Suprapubic skin (tissue), 4 donors: ENCODE results near the gene CRNKL1. TPM values are rescaled to one million over a fixed set of nuclear protein-coding genes. Genes with fewer than 3 reads are reported as not detected.

ENCODE experiments used
- DNase-seq, 2 donors: peaks; one replicate each; pipeline ENCODE4 v3.0.0-alpha.2; 2019; ENCODE audit warnings: low spot score in 2 of 2
- H3K27ac ChIP-seq: fragments of 200-600 bp; sonication (generic); one replicate; pipeline ENCODE4 v1.5.1; 2019
- H3K27me3 ChIP-seq: fragments of 200-600 bp; sonication (generic); one replicate; pipeline ENCODE4 v1.5.1; 2019
- H3K36me3 ChIP-seq: fragments of 200-600 bp; sonication (generic); one replicate; pipeline ENCODE4 v1.5.1; 2019
- H3K4me1 ChIP-seq: fragments of 200-600 bp; sonication (generic); one replicate; pipeline ENCODE4 v1.5.1; 2019
- H3K4me3 ChIP-seq: fragments of 200-600 bp; sonication (generic); one replicate; pipeline ENCODE4 v1.5.1; 2019; ENCODE audit warnings: mild to moderate bottlenecking
- H3K9me3 ChIP-seq: fragments of 200-600 bp; sonication (generic); one replicate; pipeline ENCODE4 v1.5.1; 2019
- CTCF ChIP-seq, 2 donors: fragments of 200-600 bp in 1 of 2; fragments of 450-650 bp in 1 of 2; sonication (generic) in 1 of 2; IDR thresholded peaks; one replicate each; pipeline ENCODE4 v1.5.1; 2016 to 2019; ENCODE audit warnings: antibody characterized with exemption in 2 of 2, mild to moderate bottlenecking in 1 of 2, moderate library complexity in 1 of 2
- EP300 ChIP-seq: sonication (generic); formaldehyde crosslinking; IDR thresholded peaks from one replicate; pipeline ENCODE4 v1.6.1; 2017; ENCODE audit warnings: antibody characterized with exemption
- POLR2A ChIP-seq, 2 donors: fragments of 450-650 bp; IDR thresholded peaks; one replicate each; pipeline ENCODE4 v1.6.1; 2017; ENCODE audit warnings: antibody characterized with exemption in 2 of 2, mild to moderate bottlenecking in 2 of 2, moderate library complexity in 2 of 2
- POLR2AphosphoS5 ChIP-seq, 3 donors: sonication (generic); formaldehyde crosslinking; IDR thresholded peaks; one replicate each; pipeline ENCODE4 v1.6.1; 2017; ENCODE audit warnings: antibody characterized with exemption in 3 of 3
- WGBS: methylation state at CpG from one replicate; pipeline ENCODE4 v1.1.5; 2018; 5-methylcytosine and 5-hydroxymethylcytosine counted together
- total RNA-seq, 4 donors: library from RNA; depleted of rRNA; stranded (reverse); fragments of >200 nt; gene quantifications; one replicate each; pipeline ENCODE4 v1.1.0, GENCODE V29; 2016

The CRNKL1 gene
- total RNA-seq, 4 donors from 2014 or later = 13.6 to 19.4 (median 16.7) TPM

GRCh38 chr20:20060234-20060998 is 8.2 kb upstream of the CRNKL1 start:
- no peaks in the 10 kb centered on the region for H3K4me1 ChIP-seq
- no peak overlapping the region for H3K4me3 ChIP-seq
- no peak overlapping the region for H3K27ac ChIP-seq
- TF ChIP-seq EP300 (no peak), CTCF (IDR thresholded peaks at IDR 0.05) (no peak), POLR2AphosphoS5 (IDR thresholded peaks at IDR 0.05) (no peak), POLR2A (IDR thresholded peaks at IDR 0.05) (no peak)
- DNase-seq = no peak
- no peaks in the 10 kb centered on the region for H3K9me3 ChIP-seq
- peaks cover 15% of the 10 kb centered on the region for H3K27me3 ChIP-seq
- WGBS = 88% methylated on average over 6 of the region's 6 CpGs
- no peaks in the 10 kb centered on the region for H3K36me3 ChIP-seq

GRCh38 chr20:20051767-20052073 is 546 bp downstream of the CRNKL1 start:
- peak overlapping the region; percentile 79 for H3K27ac ChIP-seq
- no peak for DNase-seq
- no peaks in the 10 kb centered on the region for H3K9me3 ChIP-seq
- no peak for TF ChIP-seq POLR2A (IDR thresholded peaks at IDR 0.05)
- no peak for TF ChIP-seq POLR2AphosphoS5 (IDR thresholded peaks at IDR 0.05)
- TF ChIP-seq EP300 = no peak
- TF ChIP-seq CTCF (IDR thresholded peaks at IDR 0.05) = no peak
- 2% methylated on average over 12 of the region's 13 CpGs for WGBS
- H3K27me3 ChIP-seq = peaks cover 4% of the 10 kb centered on the region
- peaks cover 36% of the 10 kb centered on the region for H3K36me3 ChIP-seq
- peaks cover 17% of the 10 kb centered on the region for H3K4me1 ChIP-seq
- peak overlapping the region; percentile 82 for H3K4me3 ChIP-seq

GRCh38 chr20:20039752-20040387 is 12.4 kb downstream of the CRNKL1 start:
- peaks cover 100% of the 10 kb centered on the region for H3K36me3 ChIP-seq
- H3K4me1 ChIP-seq = no peaks in the 10 kb centered on the region
- no peak overlapping the region for H3K27ac ChIP-seq
- H3K4me3 ChIP-seq = no peak overlapping the region
- no peak for TF ChIP-seq CTCF (IDR thresholded peaks at IDR 0.05)
- TF ChIP-seq POLR2AphosphoS5 (IDR thresholded peaks at IDR 0.05) = no peak
- no peak for TF ChIP-seq EP300
- no peak for TF ChIP-seq POLR2A (IDR thresholded peaks at IDR 0.05)
- no peak for DNase-seq
- H3K9me3 ChIP-seq = no peaks in the 10 kb centered on the region
- 90% methylated on average over 6 of the region's 6 CpGs for WGBS
- H3K27me3 ChIP-seq = no peaks in the 10 kb centered on the region

- Histone ChIP-seq H3K4me3 (no peak overlapping the region), H3K4me1 (no peaks in the 10 kb centered on the region), H3K36me3 (peaks cover 98% of the 10 kb centered on the region), H3K27me3 (no peaks in the 10 kb centered on the region), H3K9me3 (no peaks in the 10 kb centered on the region), H3K27ac (no peak overlapping the region)
- no peak for DNase-seq
- WGBS = 90% methylated on average over 4 of the region's 6 CpGs
- TF ChIP-seq CTCF (IDR thresholded peaks at IDR 0.05) = no peak
- TF ChIP-seq POLR2A (IDR thresholded peaks at IDR 0.05) = no peak
- TF ChIP-seq EP300 = no peak
- no peak for TF ChIP-seq POLR2AphosphoS5 (IDR thresholded peaks at IDR 0.05)
Observed at GRCh38 chr20:20038586-20038985, 13.7 kb downstream of the CRNKL1 start.

- Histone ChIP-seq H3K27ac (no peak overlapping the region), H3K9me3 (no peaks in the 10 kb centered on the region), H3K4me1 (no peaks in the 10 kb centered on the region), H3K4me3 (no peak overlapping the region), H3K36me3 (peaks cover 98% of the 10 kb centered on the region), H3K27me3 (no peaks in the 10 kb centered on the region)
- WGBS = 76% methylated on average over 5 of the region's 5 CpGs
- no peak for DNase-seq
- TF ChIP-seq EP300 = no peak
- TF ChIP-seq POLR2AphosphoS5 (IDR thresholded peaks at IDR 0.05) = no peak
- TF ChIP-seq CTCF (IDR thresholded peaks at IDR 0.05) = no peak
- no peak for TF ChIP-seq POLR2A (IDR thresholded peaks at IDR 0.05)
Observed at GRCh38 chr20:20037960-20038359, 14.3 kb downstream of the CRNKL1 start.
